NCI-H2196 (cell line): Measurements from ENCODE around the gene WDR89.
"Not testable (repeated sequence)": the region's sequence is repeated elsewhere in the genome, so short reads cannot be mapped to it uniquely, and the experiment has no call there.

Experiments used
- DNase-seq: peaks from one replicate; lab custom pipeline; 2025; ENCODE audit not compliant: unreplicated experiment; lab: John Stamatoyannopoulos, UW

WDR89 gene

DNA sequence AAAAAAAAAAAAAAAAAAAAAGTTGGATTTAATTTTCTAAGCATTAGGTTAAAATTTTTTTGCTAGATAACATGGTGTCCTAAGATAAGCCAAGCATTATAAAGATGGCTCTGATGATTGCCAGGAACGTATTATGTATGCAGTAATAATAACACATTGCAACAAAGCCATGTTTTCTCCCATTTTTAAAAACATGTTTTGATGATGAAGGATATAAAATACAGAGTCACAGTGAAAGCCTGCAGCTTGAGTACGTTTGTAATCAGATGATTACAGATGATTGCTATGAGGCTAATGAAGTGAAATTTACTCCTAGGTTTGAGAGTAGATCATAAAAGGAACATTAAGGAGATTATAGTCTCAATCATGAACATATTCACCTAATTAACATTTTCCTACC is 13.3 kb upstream of the WDR89 start:
- no peak for DNase-seq

GRCh38 chr14:63654346-63654745 is 12.7 kb upstream of the WDR89 start:
- DNase-seq = no peak

DNA sequence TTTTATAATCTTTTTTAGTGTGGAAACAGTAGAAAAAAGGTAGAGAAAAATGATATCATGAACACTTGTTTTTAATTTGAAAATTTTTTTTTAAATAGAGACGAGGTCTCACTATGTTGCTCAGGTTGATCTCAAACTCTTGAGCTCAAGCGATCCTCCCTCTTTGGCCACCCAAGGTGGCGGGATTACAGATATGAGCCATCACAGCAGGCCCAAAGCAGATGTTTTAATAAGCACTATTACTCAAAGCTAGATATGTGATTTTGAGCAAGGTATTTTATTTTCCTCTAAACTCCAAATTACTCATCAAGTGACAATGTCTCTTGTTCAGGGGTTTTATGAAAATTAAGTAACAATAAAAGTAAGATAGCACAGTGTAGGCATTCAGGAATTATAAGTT is 10.7 kb upstream of the WDR89 start:
- no peak for DNase-seq

DNA sequence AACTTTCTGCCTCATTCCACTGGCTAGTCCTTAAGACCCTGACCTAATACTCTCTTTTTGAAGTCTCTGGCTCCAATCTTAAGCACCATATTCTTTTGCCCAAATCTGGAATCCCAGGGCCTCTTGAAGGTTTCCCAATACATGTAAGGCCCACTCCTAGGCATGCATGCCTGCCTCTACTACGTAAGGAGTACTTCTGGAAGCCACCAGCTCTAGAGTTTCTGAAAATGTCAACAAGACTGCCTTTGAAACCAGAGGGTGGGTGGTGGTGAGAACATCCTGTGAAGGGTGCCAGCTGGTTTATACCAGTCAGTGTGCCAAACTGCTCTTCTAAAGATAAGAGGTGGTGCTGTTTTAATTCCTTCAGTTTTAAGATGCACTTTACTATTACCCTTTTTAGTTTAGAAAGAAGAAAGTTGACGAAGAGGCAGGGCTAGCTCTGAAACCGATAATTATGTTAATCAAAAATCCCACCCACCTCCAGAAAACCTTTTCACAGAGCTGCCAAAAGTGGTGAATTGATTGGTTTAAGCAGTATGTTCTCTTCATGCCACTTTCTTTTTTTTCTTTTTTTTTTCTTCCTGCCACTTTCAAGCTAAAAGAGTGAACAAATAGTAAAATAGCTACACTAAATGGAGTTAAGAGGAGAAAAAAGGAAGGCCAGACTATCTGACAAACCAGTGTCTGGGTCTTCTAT is 8.7 kb upstream of the WDR89 start:
- DNase-seq = no peak

GRCh38 chr14:63647696-63648410 is 6.2 kb upstream of the WDR89 start:
- DNase-seq = no peak

DNA sequence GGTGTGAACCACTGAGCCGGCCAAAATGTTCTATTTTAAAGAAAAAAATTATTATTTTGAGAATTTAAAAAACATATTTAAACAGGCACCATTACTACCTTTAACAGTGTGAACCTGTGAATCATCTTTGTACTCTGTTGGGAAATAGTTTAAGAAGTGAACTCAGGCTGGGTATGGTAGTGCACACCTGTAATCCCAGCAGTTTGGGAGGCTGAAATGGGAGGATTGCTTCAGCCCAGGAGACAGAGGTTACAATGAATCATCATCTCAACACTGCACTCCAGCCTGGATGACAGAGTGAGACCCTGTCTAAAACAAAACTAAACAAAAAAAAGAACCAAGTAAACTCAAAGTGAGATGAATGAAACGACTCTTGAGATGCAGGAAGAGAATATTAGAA is 3.1 kb upstream of the WDR89 start:
- no peak for DNase-seq

DNA sequence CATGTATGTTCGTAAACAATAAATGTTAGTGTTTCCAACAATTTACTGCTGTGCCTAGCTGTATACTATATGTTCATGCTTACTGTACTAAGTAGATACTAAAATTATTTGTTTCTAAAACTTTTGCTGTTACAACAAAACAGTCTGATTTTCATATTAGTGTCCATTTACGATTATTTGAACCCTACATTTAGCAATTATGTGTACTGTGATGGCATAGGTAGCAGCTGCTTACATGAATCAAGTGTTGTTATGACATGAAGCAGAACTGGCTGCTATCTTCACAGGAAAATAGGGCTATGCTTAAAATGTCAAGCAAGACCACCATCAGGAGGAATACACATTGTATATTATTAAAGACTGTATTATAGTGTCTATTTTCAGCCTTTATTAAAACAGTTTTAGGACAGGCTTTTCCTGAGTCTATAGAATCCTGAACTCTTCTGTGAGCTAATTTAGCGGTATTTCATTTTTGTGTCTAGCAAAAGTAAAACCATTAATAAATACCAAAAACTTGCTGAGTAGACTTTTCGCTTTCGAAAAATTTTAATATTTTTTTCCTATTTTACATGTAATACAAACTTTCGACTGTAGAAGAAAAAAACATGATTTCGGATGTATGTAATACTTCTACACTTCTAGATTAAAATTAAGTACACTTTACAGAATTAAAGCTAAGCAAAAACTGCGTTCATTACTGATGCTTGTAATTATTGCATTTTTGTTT is 1.1 kb upstream of the WDR89 start:
- DNase-seq = no peak

DNA sequence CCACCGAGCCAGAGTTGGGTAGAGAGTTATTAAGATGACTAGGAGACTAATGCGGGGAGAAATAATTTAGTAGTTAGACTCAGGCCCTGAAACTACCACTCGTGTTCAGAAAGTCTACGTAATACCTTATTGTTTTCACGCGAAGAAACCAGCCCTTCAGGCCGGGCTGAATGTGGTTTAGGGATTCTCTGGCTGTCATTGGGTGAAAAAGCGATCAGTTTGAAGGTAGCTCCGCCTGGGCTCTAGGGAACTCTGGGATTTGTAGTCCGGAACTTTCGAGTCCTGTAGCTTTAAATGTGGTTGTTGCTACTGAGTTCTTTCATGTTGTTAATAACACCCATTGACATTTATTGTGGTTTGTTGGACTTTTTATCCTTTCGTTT is 549 bp upstream of the WDR89 start:
- peak; percentile 92 for DNase-seq

DNA sequence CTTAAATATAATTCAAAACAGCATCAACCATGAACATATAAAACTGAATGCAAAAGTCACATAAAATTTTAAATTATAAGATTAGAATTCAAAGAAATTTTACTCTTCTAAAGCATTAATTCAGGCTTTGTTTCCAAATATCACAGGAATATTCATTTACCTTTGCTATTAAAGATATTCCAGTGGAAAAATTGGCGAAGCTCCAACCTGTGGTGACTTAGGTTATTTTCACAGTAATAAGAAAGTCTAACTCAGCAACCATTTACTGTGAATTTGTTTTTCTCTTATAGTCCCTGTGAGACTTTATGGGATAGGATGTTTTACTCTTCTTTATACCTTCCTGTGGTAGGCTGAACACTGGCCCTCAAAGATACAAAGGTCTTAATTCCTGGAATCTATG is 3.2 kb downstream of the WDR89 start:
- no peak for DNase-seq

- DNase-seq = not testable (repeated sequence)
These were observed 5.5 kb downstream of the WDR89 start for GRCh38 chr14:63636094-63636635.

GRCh38 chr14:63633801-63634200 is 7.9 kb downstream of the WDR89 start:
- no peak for DNase-seq

GRCh38 chr14:63632932-63633514 is 8.6 kb downstream of the WDR89 start:
- peak; percentile 36 for DNase-seq

DNA sequence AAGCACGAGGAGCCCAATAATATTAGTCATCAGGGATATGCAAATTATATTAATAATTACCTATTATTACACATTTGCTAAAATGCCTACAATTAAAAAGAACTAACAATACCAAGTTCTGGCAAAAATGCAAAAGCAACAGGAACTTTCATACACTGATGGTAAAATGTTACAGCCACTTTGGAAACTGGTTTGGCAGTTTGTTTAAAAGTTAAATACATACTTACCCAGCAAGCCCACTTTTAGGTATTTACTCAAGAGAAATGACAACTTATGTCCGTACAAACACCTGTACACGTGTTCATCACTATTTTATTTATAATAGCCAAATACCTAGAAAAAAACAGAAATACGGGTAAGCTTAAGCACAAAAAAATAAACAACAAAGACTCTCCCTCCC is 17.0 kb downstream of the WDR89 start:
- no peak for DNase-seq

DNA sequence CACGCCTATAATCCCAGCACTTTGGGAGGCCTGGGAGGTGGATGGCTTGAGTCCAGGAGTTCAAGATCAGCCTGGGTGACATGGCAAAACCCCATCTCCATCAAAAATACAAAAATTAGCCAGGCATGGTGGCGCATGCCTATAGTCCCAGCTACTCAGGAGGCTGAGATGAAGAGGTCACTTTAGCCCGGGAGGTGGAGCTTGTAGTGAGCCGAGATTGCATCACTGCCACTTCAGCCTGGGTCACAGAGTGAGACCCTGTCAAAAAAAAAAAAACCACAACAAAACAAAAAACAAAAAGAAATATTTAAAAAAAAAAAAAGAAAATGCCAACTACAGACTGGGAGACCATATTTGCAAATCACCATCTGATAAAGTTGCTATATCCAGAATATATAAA is 17.5 kb downstream of the WDR89 start:
- DNase-seq = no peak

- DNase-seq = not testable (repeated sequence)
These were observed 19.7 kb downstream of the WDR89 start for GRCh38 chr14:63621975-63622374.

DNA sequence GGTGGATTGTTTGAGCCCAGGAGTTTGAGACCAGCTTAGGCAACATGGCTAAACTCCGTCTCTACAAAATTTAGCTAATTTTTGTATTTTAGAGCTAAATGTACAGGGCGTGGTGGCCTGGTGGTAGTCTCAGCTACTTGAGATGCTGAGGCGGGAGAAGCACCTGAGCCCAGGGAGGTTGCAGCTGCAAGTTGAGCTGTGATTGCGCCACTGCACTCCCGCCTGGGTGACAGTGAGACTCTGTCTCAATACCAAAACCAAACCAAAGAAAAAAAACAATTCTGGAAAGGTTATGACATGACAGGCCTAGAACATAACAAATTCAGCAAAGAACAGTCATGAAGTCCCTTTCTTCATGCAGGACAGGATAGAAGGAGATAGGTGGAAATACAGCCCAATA is 25.7 kb downstream of the WDR89 start:
- no peak for DNase-seq

DNA sequence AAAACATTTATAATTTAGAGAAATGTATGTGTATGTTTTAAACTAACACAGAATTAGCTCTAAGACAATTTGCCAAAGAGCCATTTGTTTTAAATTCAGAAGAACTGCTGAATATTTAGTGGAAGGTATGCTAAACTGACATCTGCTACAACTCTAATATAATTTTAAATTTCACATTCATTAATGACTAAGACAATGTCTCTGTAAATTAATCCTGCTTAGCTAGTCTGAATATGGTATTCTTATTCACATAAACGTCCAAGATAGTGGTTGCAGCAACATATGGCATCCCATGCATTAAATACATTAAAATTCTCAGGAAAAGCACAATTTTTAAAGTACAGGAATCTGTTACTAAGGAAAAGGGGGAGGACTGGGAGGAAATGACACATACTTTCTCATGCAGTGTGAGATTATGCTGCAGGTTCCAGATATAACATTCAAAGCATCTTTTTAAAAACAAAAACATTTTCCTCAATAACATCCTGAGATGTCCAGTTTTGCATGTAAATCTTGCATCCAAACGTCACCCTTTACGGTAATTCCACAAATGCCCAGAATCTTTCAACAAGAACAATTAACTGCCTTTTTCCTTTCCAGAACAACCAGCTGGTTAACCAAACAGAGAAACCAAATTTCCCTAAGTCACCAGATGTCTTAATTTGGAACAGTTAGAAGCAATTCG is 26.9 kb downstream of the WDR89 start:
- DNase-seq = no peak

- DNase-seq = no peak
These were observed 30.6 kb downstream of the WDR89 start for GRCh38 chr14:63611078-63611477.

DNA sequence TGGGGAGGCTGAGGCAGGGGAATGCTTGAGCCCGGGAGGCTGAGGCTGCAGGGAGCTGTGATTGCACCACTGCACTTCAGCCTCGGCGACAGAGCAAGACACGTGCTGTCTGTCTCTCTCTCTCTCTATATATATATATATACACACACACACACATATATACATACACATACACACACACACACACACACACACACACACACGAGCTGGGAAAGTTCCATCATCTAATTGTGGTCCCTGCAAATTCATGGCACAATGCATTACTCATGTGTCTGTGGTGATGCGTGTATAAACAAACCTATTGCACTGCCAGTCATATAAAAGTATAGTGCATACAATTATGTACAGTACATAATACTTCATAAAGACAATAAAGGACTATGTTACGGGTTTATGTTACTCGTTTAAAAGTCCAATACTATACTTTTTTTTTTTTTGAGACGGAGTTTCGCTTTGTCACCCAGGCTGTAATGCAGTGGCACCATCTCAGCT is 36.6 kb downstream of the WDR89 start:
- DNase-seq = no peak

DNA sequence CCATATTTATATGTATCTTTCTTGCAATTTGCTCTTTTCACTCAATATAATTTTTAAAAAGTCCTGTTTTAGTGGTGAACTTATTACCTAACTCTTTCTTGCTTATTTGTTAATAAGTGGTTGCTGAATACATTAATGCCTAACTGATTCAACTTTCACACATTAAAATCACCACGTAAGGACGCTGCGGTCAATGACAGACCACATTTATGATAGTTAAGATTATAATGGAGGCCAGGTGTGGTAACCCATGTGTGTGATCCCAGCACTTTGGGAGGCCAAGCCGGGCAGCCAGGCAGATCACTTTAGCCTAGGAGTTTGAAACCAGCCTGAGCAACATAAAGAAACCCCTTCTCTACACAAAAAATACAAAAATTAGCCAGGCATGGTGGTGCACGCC is 37.0 kb downstream of the WDR89 start:
- no peak for DNase-seq

- no peak for DNase-seq
These were observed 37.9 kb downstream of the WDR89 start for GRCh38 chr14:63603749-63604277.
